ENCODE results near the gene RD3L. TPM values are rescaled to one million over a fixed set of nuclear protein-coding genes. Genes with fewer than 3 reads are reported as not detected.

RD3L gene
- total and polyA plus RNA-seq, 2 of the 13 experiments (the other 11 are each of a cell fraction or from before 2014, with no cell fraction given), result not detected

- TF ChIP-seq REST (IDR thresholded peaks at IDR 0.05; ENCODE audit: borderline replicate concordance in 1 of 2, low read depth in 1 of 2, low read length in 2 of 2) (no peak), TFE3 (CRISPR knock-in tag; IDR thresholded peaks at IDR 0.05) (0 out of 2 replicates have a peak, but pooled peaks have one; percentile 23), HNRNPK (IDR thresholded peaks at IDR 0.05; ENCODE audit: low read depth, low read length, poor library complexity, severe bottlenecking) (no peak), JUN (CRISPR knock-in tag; IDR thresholded peaks at IDR 0.05) (no peak), ZNF646 (CRISPR knock-in tag; IDR thresholded peaks at IDR 0.05) (no peak), BCL3 (CRISPR knock-in tag; IDR thresholded peaks at IDR 0.05) (no peak), MATR3 (CRISPR knock-in tag; IDR thresholded peaks at IDR 0.05) (no peak), NCOR1 (IDR thresholded peaks at IDR 0.05; ENCODE audit: borderline replicate concordance, low read length) (no peak), BCL6 (CRISPR knock-in tag; IDR thresholded peaks at IDR 0.05) (no peak), POGZ (CRISPR knock-in tag; IDR thresholded peaks at IDR 0.05) (no peak), U2AF1 (optimal IDR thresholded peaks at IDR 0.05; ENCODE audit: low read depth, low read length) (no peak), ZNF20 (CRISPR knock-in tag; IDR thresholded peaks at IDR 0.05) (no peak), ZNF367 (CRISPR knock-in tag; IDR thresholded peaks at IDR 0.05; ENCODE audit: borderline replicate concordance) (no peak), POLR2G (IDR thresholded peaks at IDR 0.05; ENCODE audit: low read depth, low read length) (0 out of 2 replicates have a peak, but pooled peaks have one; percentile 24), EEA1 (CRISPR knock-in tag; IDR thresholded peaks at IDR 0.05; ENCODE audit: borderline replicate concordance) (no peak)
These were observed 31.9 kb downstream of the RD3L start (continued) for GRCh38 chr14:103910262-103910935.
